ENCODE measurements around the gene TRA2B. TPM values are rescaled to one million over a fixed set of nuclear protein-coding genes. Genes with fewer than 3 reads are reported as not detected.

Gene TRA2B
- polyA plus RNA-seq, 1 experiment: 216 TPM

- peak; percentile 34 for DNase-seq (ENCODE audit: low read depth, low spot score)
- peak; percentile 95 for TF ChIP-seq CTCF (IDR thresholded peaks at IDR 0.05; ENCODE audit: low read depth, low read length)
- ChIA-PET CTCF (interaction anchor here (0.6 to 7.6 kb wide), 41 partner anchors 9 to 640 kb away, joined by 3 to 52 read pairs (median 4); partner anchors contain the start of gene DNAJB11), POLR2A (no interaction called here)
- H3K4me3 ChIP-seq (ENCODE audit: low read depth, low read length): no peak overlapping the region
- no peaks in the 10 kb centered on the region for H3K9me3 ChIP-seq (ENCODE audit: control insufficient read depth, insufficient read depth, low read length)
- H3K27ac ChIP-seq (ENCODE audit: low read depth, low read length): no peak overlapping the region
- H3K27me3 ChIP-seq (ENCODE audit: control insufficient read depth, insufficient read depth, low read length): no peaks in the 10 kb centered on the region
Measured at GRCh38 chr3:185976977-185977678, 39.3 kb upstream of the TRA2B start.

- Histone ChIP-seq H3K27ac (ENCODE audit: low read depth, low read length) (no peak overlapping the region), H3K27me3 (ENCODE audit: control insufficient read depth, insufficient read depth, low read length) (no peaks in the 10 kb centered on the region), H3K9me3 (ENCODE audit: control insufficient read depth, insufficient read depth, low read length) (no peaks in the 10 kb centered on the region), H3K4me3 (ENCODE audit: low read depth, low read length) (no peak overlapping the region)
- DNase-seq (ENCODE audit: low read depth, low spot score): no peak
- POLR2A ChIA-PET: no interaction called here
- TF ChIP-seq CTCF (IDR thresholded peaks at IDR 0.05; ENCODE audit: low read depth, low read length): no peak
- CTCF ChIA-PET: interaction anchor here (0.7 to 7.6 kb wide), 15 partner anchors 8 to 641 kb away, joined by 3 to 52 read pairs (median 6); partner anchors contain the start of gene DNAJB11
Measured at GRCh38 chr3:185976100-185976499, 38.3 kb upstream of the TRA2B start.

DNA sequence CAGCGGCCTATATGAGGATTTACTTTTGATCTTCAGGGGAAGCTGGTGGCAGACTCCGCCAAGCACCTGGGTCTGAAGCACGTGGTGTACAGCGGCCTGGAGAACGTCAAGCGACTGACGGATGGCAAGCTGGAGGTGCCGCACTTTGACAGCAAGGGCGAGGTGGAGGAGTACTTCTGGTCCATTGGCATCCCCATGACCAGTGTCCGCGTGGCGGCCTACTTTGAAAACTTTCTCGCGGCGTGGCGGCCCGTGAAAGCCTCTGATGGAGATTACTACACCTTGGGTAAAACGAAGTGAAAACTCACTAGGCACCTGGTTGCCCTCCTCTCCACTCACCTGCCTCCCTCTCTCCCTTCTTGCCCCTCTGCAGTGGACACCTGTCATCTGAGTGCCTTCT is 33.8 kb upstream of the TRA2B start:
- Histone ChIP-seq H3K27ac (ENCODE audit: low read depth, low read length) (no peak overlapping the region), H3K4me3 (ENCODE audit: low read depth, low read length) (no peak overlapping the region), H3K9me3 (ENCODE audit: control insufficient read depth, insufficient read depth, low read length) (no peaks in the 10 kb centered on the region), H3K27me3 (ENCODE audit: control insufficient read depth, insufficient read depth, low read length) (no peaks in the 10 kb centered on the region)
- DNase-seq (ENCODE audit: low read depth, low spot score): no peak
- ChIA-PET CTCF (interaction anchor here (0.5 to 1.2 kb wide), 2 partner anchors 28 to 30 kb away, joined by 3 to 5 read pairs; no protein-coding TSS in a partner anchor), POLR2A (no interaction called here)
- no peak for TF ChIP-seq CTCF (IDR thresholded peaks at IDR 0.05; ENCODE audit: low read depth, low read length)

DNA sequence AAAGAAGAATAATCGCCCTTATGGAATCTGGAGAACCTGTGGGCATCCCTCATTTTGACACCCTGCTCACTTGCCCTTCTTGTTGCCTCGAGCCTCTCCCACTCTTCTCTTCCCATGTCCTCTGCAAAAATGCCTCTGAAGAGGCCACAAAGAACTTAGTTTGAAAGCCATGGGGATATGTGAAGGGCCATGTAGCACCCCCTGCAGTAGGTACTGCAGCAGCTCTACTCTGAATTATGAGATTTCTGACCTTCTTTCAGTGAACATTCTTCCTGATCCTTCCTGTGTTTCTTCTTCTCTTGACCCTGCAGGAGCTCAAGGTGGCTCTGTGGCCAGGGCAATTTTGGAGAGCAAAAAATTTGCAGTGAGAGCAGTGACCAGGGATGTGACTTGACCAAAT is 30.4 kb upstream of the TRA2B start:
- DNase-seq (ENCODE audit: low read depth, low spot score): no peak
- Histone ChIP-seq H3K4me3 (ENCODE audit: low read depth, low read length) (no peak overlapping the region), H3K27ac (ENCODE audit: low read depth, low read length) (no peak overlapping the region), H3K9me3 (ENCODE audit: control insufficient read depth, insufficient read depth, low read length) (no peaks in the 10 kb centered on the region), H3K27me3 (ENCODE audit: control insufficient read depth, insufficient read depth, low read length) (peaks cover 5% of the 10 kb centered on the region)
- ChIA-PET POLR2A (no interaction called here), CTCF (interaction anchor here (0.6 to 3.9 kb wide), 4 partner anchors 9 to 308 kb away, joined by 3 to 25 read pairs (median 12); no protein-coding TSS in a partner anchor)
- TF ChIP-seq CTCF (IDR thresholded peaks at IDR 0.05; ENCODE audit: low read depth, low read length): no peak

GRCh38 chr3:185966655-185967054 is 28.8 kb upstream of the TRA2B start:
- ChIA-PET POLR2A (no interaction called here), CTCF (interaction anchor here (0.7 to 3.9 kb wide), 6 partner anchors 11 to 618 kb away, joined by 3 to 25 read pairs (median 6); no protein-coding TSS in a partner anchor)
- Histone ChIP-seq H3K4me3 (ENCODE audit: low read depth, low read length) (no peak overlapping the region), H3K9me3 (ENCODE audit: control insufficient read depth, insufficient read depth, low read length) (no peaks in the 10 kb centered on the region), H3K27me3 (ENCODE audit: control insufficient read depth, insufficient read depth, low read length) (peaks cover 6% of the 10 kb centered on the region), H3K27ac (ENCODE audit: low read depth, low read length) (no peak overlapping the region)
- DNase-seq (ENCODE audit: low read depth, low spot score): no peak
- no peak for TF ChIP-seq CTCF (IDR thresholded peaks at IDR 0.05; ENCODE audit: low read depth, low read length)
